GM12891 (cell line): ENCODE results near the gene MRPS2.

Source experiments
- PAX5 ChIP-seq: IDR thresholded peaks from 2 replicates; pipeline ENCODE4 v1.6.1; 2011; ENCODE audit warnings: low read length, moderate library complexity, mild to moderate bottlenecking; ENCODE audit not compliant: insufficient read depth, severe bottlenecking
- POLR2A ChIP-seq: IDR thresholded peaks from 2 replicates; pipeline ENCODE4 v1.6.1; 2011; ENCODE audit warnings: low read depth, low read length, control low read depth
- POLR2AphosphoS5 ChIP-seq: IDR thresholded peaks from 2 replicates; pipeline ENCODE4 v1.6.1; 2011; ENCODE audit warnings: low read depth, low read length, control low read depth
- SPI1 ChIP-seq: IDR thresholded peaks from 2 replicates; pipeline ENCODE4 v1.6.1; 2011; ENCODE audit warnings: low read depth, low read length, control low read depth

DNA sequence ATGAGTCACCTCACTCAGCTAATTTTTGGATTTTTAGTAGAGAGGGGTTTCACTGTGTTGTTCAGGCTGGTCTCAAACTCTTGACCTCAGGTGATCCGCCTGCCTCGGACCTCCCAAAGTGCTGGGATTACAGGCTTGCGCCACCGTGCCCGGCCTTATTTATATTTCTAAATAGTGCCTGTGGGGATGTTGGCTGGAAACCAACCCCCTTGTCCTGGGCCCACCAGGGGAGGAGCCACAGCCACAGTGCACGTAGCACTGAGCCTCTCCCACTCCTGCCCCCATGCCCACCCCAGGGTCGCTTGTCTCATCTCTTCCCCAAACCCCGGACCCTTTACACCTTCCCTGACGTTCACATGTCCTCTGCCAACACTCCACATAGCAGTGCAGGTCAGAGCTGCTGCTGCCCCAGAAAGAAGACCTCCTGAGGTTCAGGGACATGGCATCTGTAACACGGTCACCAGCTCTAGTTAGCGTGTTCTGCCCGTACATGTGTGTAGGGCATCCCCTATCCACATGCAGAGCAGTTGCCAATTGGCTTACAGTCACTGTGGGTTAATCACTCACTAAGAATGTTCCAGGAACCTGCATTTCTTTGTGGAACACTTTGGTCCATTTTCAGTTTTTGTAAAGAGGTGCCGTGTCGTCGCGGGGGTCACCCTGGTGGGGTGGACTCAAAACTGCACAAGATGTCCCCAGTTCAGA is 10.2 kb upstream of the MRPS2 start:
- TF ChIP-seq POLR2A (no peak), PAX5 (no peak), POLR2AphosphoS5 (no peak), SPI1 (no peak)
